GM19463 (cell line): ENCODE data around the gene SARS2.
"Not testable (repeated sequence)": the region's sequence is repeated elsewhere in the genome, so short reads cannot be mapped to it uniquely, and the experiment has no call there.

ENCODE experiments used
- ATAC-seq: cut with Tn5 transposase; IDR thresholded peaks from one replicate; pipeline ENCODE4 v1.9.1; 2021; ENCODE audit warnings: mild to moderate bottlenecking, moderate library complexity; ENCODE audit not compliant: unreplicated experiment

The SARS2 gene

DNA sequence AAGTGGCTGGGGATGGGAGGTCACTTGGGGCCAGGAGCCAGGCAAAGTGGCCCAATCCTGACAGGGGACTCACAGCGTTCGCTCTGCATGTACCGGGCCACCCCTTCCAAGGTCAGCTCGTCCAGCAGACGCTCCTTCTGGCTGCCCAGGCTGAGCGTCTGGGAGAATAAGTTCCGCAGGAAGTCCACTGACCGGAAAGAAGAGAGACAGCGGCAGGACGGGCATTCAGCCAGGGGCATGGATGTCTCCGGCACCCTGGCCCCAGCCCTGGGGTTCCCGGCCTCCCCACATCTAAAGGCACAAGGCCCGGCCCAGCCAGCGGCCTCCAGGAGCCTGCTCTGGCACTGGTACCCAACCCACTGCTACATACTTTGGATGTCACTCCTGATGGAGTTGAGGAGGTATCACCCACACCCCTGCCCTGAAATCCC, 37.2 kb downstream of the SARS2 start:
- ATAC-seq, result no peak

DNA sequence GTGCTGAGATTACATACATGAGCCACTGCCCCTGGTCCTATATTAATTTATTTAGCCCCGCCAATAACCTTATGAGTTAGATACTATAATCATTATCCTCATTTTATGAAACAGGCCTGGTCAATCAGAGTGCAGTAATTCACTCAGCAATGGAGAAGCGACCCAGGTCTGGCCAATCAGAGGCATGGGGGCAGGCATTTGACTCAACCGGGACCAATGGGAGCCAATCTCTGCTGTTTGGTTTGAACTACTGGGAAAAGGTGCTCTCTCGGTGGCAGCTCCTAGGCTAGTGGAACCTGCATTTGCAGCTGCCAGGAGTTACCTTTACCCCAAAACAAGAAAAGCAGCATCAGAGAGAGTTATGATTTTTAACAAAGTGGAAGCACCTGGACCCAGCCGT, 37.7 kb downstream of the SARS2 start:
- no peak for ATAC-seq

DNA sequence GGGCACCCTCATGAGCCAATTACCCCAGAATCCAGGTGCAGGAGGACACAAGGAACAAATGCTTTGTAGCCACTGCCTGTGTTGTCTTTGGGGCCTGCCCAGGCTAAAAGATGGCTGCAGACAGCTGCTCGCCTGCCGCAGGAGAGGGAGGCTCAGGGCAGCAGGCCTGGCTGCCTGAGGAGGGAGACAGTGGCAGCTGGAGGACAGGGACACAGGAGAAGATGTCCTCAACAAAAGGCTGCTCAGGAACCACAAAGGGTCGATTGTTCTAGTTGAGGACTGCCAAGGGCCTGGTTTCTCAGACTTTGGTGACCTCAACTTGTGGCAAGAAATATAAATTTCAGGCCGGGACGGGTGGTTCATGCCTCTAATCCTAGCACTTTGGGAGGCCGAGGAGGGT, 38.8 kb downstream of the SARS2 start:
- no peak for ATAC-seq

DNA sequence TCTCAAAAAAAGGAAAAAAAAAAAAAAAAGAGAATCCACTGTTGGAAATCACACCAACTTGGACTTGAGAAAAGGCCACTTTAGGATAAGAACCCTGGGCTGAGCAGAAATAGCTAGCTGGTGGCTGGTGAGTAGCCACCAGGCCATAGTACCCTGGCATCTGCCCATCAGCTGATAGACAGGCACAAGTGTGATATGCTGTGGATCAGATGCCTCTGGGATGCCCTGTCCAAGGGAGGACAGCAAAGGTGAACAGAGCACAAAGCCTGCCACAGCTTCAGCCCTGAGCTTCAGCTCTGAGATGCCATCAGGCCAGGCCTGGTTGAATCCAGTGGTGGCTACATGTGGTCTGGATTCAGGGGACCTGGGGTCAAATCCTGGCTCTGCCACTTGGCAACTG, 39.9 kb downstream of the SARS2 start:
- no peak for ATAC-seq

DNA sequence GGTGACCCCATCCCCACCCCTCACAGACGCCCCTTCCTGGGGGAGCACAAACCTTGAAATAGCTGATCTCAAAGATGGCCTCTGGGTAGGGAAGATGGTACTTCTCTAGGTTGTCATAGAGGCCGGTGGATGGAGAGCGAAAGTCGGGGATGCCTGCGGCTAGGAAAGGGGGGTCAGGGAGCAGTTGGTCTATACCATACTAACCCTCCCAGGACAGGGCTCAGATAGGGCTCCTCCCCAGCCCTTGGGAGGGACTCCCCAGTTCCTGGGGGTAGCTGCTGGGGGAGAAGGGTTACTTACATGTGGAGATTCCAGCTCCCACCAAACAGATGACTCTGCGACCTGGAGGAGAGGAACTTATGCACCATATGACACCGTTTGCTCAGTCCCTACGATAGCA, 40.8 kb downstream of the SARS2 start:
- ATAC-seq, result no peak

DNA sequence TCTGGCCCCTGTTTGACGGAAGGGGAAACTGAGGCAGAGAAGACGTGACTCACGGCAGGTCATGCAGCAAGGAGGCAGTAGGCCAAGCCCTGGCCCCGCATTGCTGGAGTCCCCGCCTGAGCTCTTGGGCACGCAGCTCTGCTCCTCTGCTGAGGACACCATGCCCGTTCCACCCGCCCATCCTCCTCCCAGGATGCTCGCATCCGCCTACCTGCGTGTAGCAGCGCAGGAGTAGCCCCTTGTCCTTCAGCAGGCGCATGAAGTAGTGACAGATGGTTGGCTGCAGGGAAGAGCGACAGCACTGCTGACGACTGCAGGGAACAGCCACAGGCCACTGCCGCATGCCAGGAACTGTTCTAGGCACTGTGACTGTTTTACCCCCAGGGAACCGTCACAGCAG, 41.7 kb downstream of the SARS2 start:
- ATAC-seq, result no peak

DNA sequence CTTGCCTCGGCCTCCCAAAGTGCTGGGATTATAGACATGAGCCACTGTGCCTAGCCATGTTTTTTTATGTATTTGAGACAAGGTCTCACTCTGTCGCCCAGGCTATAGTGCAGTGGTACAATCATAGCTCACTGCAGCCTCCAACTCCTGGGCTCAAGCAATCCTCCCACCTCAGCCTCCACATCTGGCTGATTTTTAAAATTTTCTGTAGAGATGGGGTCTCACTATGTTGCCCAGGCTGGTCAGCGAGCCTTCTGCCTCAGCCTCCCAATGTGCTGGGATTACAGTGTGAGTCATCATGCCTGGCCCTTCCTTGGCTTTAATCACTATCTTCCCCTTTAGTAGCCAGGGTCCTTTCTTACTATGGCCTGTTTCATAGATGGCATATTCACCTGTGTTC, 45.9 kb downstream of the SARS2 start:
- ATAC-seq, result not testable (repeated sequence)

DNA sequence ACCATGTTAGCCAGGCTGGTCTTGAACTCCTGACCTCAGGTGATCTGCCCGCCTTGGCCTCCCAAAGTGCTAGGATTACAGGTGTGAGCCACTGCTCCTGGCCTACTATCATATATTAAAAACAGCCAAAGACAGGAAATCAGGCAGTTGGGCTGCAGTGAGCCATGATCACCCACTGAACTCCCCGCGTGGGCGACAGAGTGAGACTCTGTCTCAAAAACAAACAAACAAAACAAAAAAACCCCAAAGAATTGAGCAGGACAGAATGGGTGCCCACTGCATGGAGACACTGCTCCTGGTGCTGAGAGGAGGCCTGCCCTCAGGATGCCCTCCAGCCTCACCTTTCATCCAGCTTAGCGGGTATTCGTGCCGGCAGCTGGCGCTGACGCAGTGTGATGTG, 47.3 kb downstream of the SARS2 start:
- ATAC-seq, result no peak

DNA sequence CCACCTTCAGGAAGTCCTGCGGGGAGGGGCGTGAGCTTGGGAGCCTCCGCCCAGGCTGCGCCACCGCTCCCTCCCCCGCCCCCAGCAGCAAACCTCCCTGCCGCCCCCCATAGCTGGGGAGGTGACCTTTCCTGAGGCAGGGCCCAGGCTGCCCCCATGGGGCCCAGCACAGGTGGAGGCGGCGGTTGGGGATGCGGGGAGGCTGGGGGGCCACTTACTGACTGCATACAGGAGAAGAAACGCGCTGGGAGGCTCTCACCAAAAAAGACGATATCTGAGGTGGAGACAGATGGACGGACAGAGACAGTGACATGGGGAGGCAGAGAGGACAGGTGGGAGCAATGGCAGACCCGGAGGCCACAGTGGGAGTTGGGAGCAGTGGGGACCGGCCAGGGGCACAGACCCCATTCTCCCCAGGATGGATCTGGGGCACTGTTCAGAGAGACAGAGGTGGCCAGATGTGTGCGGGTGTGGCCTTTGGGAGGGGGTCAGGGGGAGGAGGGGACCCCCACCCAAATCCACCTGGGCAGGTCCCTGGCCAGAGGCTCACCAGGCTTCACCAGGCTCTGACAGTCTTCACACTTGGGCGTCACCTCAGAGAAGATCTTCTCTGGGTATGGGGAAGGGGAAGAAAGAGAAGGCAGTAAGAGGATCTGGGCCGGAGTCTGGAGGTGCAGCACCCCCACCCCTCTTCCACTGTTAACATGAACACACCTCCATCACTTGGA, 49.5 kb downstream of the SARS2 start:
- no peak for ATAC-seq

DNA sequence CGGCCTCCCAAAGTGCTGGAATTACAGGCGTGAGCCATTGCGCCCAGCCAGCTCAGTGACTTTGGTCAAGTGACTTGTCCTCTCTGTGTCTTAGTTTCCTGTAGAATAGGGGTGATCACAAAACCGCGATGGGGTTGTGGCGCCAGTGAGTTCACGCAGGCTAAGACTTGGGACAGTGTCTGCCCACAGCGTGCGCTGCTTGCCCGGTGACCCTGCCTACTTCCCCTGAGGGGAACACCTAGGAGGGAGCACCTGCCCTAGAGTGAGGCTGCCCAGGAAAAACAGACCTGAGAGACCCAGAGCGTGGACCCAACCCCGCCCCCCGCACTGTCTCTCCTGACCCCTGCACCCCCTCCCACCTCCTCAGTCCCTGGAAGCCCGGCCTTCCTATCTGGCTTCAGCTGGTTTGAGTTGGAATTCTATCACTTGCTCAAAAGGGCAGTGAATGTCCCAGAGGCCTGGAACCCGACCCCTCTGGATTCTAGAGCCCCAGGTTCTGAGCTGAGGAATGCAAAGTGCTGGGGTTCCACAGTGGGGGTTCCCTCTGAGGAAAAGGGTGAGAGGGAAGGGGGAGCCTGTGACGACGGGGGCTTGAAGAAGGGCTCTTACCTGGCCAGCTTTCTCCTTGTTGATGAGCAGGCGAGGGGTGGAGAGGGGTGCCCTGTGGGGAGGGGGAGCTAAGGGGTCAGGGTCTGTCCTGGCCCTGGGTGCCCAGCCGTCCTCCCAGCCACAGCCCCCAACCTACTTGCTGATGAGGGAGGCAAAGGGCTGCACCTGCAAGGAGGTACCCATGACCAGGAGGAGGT, 50.3 kb downstream of the SARS2 start:
- no peak for ATAC-seq

DNA sequence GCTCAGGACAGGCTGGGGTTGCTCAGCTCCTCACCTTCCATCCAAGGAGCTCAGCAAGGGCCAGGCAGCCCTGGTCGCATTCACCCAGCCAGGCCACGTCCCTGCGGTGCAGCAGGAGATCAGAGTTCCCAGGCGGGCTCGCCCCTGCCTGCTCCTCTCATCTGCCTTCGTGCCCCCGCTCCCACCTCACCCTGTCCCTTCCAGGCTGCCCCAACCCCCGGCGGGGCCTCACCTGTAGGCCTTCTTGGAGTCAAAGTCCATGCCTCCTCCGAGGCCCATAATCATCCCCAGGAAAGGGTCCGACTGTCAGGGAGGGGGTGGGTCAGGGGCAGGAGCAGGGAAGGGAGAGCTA, 51.2 kb downstream of the SARS2 start:
- no peak for ATAC-seq

DNA sequence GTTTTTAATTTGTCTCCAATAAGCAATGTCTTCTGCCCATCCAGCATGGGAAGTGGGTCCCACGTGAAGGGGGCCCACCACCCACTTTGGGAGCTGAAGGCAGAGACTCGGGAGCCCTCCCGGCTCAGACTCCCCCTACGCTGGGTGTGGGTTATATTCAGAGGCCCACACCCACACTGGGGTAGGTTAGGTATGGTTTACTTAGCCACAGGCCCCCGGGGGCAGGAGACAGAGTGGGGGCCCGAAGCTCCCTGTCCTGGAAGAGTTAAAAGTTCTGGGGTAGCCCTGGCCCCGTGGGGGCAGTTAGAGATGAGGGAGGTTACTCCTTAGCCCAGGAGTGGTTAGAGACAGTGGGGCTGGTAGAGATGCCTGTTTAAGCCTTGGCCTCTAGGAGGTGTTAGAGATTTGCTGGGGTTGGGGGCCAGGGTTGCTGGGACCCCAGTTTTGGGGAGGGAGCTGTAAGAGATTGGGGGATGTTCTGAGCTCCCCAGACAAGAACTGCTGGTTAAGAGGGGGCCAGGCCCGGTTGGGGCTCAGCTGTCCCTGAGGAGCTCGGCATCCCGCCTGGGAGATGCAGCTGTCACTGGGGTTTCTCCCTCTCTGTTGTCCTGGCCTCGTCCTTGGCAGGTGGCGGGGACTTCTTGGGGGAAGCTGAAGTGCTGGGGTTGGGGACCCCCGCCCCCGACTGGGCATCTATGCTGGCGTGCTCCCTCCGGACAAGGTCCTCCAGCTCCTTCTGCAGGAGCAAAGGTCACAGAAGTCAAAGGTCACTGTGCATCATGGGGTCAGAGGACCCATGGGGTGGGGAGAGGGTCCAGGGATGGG, 51.8 kb downstream of the SARS2 start:
- ATAC-seq, result no peak

DNA sequence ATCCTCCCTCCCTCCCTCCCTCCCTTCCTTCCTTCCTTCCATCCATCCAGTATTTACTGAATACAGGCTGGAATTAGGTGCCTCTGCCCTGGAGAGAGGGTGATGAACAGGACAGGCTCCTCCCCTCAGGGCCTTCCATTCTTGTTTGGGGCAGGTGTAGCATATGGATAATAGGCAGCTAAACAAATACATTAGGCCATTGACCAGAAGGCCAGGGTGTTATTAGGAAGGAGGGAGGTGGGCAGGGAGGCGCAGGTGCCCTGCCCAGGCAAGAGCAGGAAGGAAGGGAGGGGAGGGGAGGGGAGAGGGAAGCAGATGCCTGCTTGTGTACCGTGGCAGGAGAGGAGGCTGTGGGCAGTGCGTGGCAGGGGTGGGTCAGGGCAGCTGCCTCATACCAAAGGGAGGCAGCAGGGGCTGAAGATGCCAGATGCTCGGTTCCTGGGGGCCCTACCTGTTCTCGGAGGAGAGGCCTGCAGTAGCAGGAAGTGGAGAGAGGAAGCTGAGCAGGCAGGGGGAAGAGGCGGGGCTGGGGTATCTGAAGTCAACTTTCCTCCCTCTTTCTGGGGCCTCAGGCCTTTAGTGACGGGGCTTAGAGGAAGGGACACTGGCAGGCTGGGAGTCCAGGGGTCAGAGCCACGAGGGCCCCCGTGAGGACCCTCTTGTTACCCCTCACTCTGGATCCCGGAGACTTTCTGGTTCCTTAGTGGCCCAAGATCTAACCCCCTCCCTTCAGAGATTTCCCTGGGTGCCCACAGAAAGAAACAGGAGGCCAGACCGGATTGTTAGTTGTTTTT, 52.6 kb downstream of the SARS2 start, which contains the start of gene RINL:
Gene RINL (minus strand): TSS at position 495 of the 794 bp plus-strand sequence. CDS start 1,533 bp downstream, outside the sequence.
- ATAC-seq, result no peak

DNA sequence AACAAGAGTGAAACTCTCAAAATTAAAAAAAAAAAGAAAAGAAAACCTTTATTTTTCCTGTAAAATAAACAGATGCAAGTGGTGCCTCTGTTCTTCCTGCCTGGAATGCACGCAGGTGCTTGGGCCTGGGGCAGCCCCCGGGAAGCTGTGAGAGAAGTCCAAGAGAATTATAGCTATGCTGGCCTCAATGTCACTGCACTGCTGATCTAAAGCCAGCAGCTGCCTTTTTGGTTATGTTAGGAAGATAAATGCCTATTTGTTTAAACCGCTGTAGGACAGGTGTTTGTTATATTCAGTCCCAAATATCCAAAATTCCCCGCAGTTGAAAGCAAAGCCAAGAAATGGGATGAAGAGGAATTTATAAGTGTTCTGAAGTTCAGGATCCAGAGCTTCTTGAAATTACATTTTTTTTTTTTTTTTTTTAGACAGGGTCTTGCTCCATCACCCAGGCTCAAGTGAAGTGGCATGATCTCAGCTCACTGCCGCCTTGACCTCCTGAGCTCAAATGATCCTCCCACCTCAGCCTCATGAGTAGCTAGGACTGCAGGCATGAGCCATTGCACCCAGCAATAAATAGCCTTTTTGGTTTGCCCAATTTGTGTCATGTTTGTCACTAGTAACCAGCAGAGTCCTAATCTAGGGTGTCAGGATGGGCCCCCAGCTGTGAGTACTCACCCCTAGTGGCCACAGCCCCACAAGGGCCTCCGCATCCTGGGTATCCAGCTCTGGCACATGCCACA, 54.7 kb downstream of the SARS2 start:
- no peak for ATAC-seq

DNA sequence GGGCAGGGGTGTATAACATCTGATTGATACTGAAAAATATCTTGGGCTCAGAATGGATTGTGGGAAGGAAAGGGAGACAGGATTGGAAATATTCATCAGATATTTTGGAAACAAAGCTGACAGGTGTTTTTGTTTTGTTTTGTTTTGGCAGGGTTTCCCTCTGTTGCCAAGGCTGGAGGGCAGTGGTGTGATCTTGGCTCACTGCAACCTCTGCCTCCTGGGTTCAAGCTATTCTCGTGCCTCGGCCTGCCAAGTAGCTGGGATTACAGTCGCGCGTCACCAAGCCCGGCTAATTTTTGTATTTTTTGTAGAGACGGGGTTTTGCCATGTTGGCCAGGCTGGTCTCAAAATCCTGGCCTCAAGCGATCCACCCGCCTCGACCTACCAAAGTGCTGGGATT, 57.2 kb downstream of the SARS2 start:
- not testable (repeated sequence) for ATAC-seq

DNA sequence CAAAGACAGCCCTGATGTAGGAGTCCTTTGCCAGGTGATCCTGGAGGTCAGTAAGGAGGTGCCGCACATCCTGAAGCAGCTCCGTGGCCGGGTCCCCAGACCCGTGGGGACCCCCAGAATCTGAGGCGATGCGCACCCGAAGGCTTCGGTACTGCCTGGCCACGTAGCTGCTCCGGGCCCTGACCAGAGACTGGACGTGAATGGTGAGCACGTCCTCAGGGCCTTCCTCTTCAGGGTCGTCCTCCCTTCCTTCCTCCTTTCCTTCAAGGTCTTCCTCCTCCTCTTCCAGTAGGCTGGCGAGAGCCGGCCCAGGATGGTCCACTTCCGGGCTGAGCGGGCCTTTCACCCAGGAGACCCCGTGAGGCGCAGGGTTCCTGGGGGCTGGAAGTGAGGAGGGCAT, 60.0 kb downstream of the SARS2 start:
- no peak for ATAC-seq

DNA sequence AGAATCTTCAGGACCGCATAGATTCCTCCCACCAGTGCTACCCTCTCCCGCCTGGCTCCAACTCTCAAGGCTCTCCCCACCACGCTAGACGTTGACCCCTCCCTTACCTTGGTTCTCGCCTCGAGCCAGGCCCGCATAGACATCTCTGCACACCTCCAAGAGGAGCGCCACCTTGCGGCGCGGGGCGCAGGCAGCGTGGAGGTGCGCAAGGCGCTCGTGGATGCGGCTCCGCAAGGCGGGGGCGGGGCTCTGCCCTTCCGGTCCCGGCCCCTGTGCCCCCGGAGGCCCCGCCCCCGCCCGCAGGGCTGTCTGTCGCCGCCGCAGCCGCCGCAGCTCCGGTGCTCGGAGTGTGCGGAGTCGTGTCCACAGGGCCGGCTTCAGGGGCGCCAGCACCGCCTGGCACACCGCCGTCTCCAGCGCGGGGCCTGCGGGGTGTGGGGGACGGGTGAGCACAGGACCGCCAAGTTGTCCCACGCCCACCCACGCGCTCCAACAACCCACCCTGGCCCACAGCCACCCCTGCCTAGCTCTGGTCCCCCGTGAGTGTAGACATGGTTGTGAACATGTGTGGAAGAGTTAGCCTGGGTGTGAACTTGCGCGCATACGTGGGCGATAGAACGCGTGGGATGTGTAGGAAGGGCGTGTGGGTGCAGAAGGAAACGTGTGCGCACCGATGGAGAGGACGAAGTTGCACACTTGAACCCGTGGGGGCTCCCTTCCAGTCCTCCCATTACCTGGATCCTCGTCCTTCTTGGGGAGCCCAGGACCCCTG, 60.5 kb downstream of the SARS2 start:
- peak; percentile 81 for ATAC-seq

DNA sequence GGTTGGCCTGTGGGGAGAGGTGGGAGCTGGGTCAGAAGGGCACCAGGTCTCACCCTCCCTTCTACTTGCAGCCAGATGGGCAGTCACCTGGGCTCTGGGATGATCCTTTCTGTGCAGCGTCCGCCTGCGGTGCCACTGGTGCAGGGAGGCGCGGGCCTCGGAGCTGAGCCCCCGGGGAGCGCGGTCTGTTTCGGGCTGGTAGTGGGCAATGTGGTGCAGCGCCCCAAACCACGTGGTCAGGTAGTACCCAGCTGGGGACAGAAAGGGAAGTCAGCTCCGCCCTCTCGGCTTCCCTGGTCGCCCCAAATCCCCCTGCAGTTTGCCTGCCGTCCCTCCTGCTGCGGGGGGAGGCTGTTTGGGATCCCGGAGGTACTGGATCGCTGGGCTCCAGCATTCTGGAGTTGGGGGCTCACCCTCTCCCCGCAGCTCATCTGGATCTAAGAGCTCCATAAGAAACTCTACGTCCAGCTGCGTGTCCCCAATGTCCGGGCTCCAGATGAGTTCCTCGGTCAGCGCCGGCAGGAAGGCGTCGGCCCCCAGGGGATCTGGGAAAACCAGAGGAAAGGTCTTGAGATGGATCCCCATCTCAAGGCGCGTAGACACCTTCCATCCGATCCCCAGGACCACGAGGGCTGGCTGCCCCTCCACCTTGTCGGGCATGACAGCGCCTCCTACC, 61.3 kb downstream of the SARS2 start:
- no peak for ATAC-seq

DNA sequence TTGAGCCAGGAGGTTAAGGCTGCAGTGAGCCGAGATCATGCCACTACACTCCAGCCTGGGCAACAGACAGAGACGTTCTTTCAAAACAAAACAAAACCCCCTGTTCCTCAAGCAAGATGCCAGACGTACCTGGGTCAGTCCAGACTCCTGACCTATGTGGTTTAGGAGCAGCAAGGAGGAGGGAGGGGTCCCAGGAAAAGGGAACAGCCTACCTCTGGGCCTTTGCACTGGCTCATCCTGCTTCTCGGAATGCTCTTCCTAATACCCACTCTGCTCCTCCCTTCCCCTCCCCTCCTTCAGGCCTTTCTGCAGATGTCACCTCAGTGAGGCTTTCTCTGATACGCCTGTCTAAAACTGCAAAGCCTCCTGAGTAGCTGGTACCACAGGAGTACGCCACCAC, 62.0 kb downstream of the SARS2 start:
- no peak for ATAC-seq
